Brain microvascular endothelial cell (primary cell): Measurements from ENCODE around the gene EBF3.

Experiments used
- DNase-seq: peaks from one replicate; pipeline ENCODE4 v3.0.0-alpha.2; 2020
- H3K27ac ChIP-seq: fragments of 250-450 bp; sonication (Bioruptor Pico); 2 replicates; pipeline ENCODE4 v1.5.1; 2020; ENCODE audit warnings: mild to moderate bottlenecking, moderate library complexity
- H3K27me3 ChIP-seq: fragments of 250-450 bp; sonication (Bioruptor Pico); replicated peaks from 2 replicates; pipeline ENCODE4 v1.5.1; 2020; ENCODE audit warnings: mild to moderate bottlenecking
- H3K36me3 ChIP-seq: fragments of 250-450 bp; sonication (Bioruptor Pico); replicated peaks from 2 replicates; pipeline ENCODE4 v1.5.1; 2020; ENCODE audit warnings: mild to moderate bottlenecking
- H3K4me3 ChIP-seq: 2 replicates; pipeline ENCODE4 v1.5.1; 2011; ENCODE audit warnings: low read depth, mild to moderate bottlenecking, control low read depth, low read length, moderate library complexity
- in situ Hi-C: cut with HindIII; loops from 2 replicates; pipeline ENCODE4 v1.10.0; 2017; ENCODE audit warnings: low sequenced_read_pairs, low pct_ligation_motif_present
- TF ChIP-seq, protein P1 (sequence below): IDR thresholded peaks from 2 replicates; pipeline ENCODE4 v1.5.1; 2011; ENCODE audit warnings: low read depth, mild to moderate bottlenecking, moderate library complexity, low read length, control low read depth, inconsistent platforms; ENCODE audit errors: missing control alignments

EBF3 gene

GRCh38 chr10:129958629-129959543 is 5.2 kb downstream of the EBF3 start:
- in situ Hi-C loops, result no loop called here
- TF ChIP-seq, protein P1, sequence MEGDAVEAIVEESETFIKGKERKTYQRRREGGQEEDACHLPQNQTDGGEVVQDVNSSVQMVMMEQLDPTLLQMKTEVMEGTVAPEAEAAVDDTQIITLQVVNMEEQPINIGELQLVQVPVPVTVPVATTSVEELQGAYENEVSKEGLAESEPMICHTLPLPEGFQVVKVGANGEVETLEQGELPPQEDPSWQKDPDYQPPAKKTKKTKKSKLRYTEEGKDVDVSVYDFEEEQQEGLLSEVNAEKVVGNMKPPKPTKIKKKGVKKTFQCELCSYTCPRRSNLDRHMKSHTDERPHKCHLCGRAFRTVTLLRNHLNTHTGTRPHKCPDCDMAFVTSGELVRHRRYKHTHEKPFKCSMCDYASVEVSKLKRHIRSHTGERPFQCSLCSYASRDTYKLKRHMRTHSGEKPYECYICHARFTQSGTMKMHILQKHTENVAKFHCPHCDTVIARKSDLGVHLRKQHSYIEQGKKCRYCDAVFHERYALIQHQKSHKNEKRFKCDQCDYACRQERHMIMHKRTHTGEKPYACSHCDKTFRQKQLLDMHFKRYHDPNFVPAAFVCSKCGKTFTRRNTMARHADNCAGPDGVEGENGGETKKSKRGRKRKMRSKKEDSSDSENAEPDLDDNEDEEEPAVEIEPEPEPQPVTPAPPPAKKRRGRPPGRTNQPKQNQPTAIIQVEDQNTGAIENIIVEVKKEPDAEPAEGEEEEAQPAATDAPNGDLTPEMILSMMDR, result no peak
- Histone ChIP-seq H3K27me3 (peaks cover 61% of the 10 kb centered on the region), H3K27ac (no peak overlapping the region), H3K36me3 (no peaks in the 10 kb centered on the region), H3K4me3 (no peak overlapping the region)
- DNase-seq, result no peak

DNA sequence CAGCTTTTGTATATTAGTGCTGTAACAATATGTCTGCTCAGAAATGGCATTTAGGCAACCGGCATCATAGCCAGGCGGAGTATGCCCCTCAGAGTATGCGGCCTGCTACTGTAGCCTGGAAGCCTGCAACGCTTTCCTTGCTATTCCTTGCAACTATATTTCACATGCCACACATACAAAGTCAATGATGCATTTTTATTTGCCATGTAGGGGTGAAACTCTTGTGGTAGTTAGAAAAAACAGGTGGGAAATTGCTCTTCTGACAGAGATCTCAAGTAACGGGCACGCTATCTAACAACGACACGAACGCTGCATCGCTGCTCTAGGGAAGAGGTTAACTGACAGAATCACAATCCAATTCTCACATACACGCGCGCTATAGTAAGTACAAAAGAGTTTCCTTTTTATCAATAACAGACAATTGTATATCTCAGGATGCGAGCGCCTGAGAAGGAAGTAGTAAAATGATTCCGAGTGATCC is 5.9 kb downstream of the EBF3 start:
- DNase-seq, result no peak
- Histone ChIP-seq H3K27ac (no peak overlapping the region), H3K36me3 (no peaks in the 10 kb centered on the region), H3K27me3 (peaks cover 56% of the 10 kb centered on the region), H3K4me3 (no peak overlapping the region)
- in situ Hi-C loops, result no loop called here
- TF ChIP-seq, protein P1, result no peak

- TF ChIP-seq, protein P1, result no peak
- H3K4me3 ChIP-seq, result no peak overlapping the region
- in situ Hi-C loops, result no loop called here
- H3K36me3 ChIP-seq, result no peaks in the 10 kb centered on the region
- H3K27me3 ChIP-seq, result peaks cover 46% of the 10 kb centered on the region
- no peak for DNase-seq
- no peak overlapping the region for H3K27ac ChIP-seq
Observed at GRCh38 chr10:129956876-129957673, 7.0 kb downstream of the EBF3 start.

- H3K27me3 ChIP-seq, result peaks cover 38% of the 10 kb centered on the region
- in situ Hi-C loops, result no loop called here
- TF ChIP-seq, protein P1, result no peak
- H3K27ac ChIP-seq, result no peak overlapping the region
- DNase-seq, result no peak
- no peaks in the 10 kb centered on the region for H3K36me3 ChIP-seq
- H3K4me3 ChIP-seq, result no peak overlapping the region
Observed at GRCh38 chr10:129956286-129956670, 7.8 kb downstream of the EBF3 start.

GRCh38 chr10:129955601-129956285 is 8.3 kb downstream of the EBF3 start:
- TF ChIP-seq, protein P1, result no peak
- no peak for DNase-seq
- no peak overlapping the region for H3K27ac ChIP-seq
- in situ Hi-C loops, result no loop called here
- H3K4me3 ChIP-seq, result no peak overlapping the region
- H3K36me3 ChIP-seq, result no peaks in the 10 kb centered on the region
- peaks cover 33% of the 10 kb centered on the region for H3K27me3 ChIP-seq
